Measurements from ENCODE around the gene EPHA8.
A peak's percentile ranks its signal among the peaks of the same experiment; 100 is the strongest.

Gene EPHA8

DNA sequence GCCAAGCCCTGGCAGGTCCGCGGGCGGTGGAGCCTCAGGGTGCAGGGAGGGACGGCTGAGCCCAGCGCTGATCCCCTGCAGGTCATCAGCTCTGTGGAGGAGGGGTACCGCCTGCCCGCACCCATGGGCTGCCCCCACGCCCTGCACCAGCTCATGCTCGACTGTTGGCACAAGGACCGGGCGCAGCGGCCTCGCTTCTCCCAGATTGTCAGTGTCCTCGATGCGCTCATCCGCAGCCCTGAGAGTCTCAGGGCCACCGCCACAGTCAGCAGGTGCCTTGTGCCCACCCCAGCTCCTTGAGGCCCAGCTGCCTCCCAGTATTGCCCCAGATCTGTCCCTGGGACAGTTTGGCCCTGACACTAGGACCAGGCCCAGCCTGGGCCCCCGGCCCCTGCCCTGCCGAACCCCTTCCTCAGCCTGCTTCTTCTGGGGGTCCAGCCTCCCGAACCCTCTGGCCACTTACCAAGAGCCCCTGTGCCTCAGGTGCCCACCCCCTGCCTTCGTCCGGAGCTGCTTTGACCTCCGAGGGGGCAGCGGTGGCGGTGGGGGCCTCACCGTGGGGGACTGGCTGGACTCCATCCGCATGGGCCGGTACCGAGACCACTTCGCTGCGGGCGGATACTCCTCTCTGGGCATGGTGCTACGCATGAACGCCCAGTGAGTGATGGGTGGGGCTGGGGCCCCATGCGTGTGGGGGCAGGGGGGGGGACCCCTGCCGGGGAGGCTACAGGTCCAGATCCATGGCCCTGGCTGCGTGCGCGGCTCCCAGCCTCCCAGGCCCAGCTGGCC, 37.7 kb downstream of the EPHA8 start:
- no peak overlapping the region for H4K8ac ChIP-seq (ENCODE audit: low read depth, low read length)
- no peaks in the 10 kb centered on the region for H3K79me1 ChIP-seq (ENCODE audit: low read length)
- no peak overlapping the region for H3K23ac ChIP-seq (ENCODE audit: low read length)
- no peak overlapping the region for H3K4me2 ChIP-seq (ENCODE audit: low read length)
- no peaks in the 10 kb centered on the region for H3K36me3 ChIP-seq (ENCODE audit: control insufficient read depth in 1 of 2, insufficient read depth in 2 of 2, low read length in 2 of 2)
- H3K18ac ChIP-seq (ENCODE audit: low read length) = no peak overlapping the region
- H2BK120ac ChIP-seq (ENCODE audit: insufficient read depth, low read length, poor library complexity) = no peak overlapping the region
- no peak overlapping the region for H3K4ac ChIP-seq (ENCODE audit: low read depth, low read length)
- H3K9me3 ChIP-seq (ENCODE audit: insufficient read depth, low read depth, low read length) = no peaks in the 10 kb centered on the region
- H2AK5ac ChIP-seq (ENCODE audit: low read length) = no peak overlapping the region
- no CpG with 5 or more reads among the region's 39 CpGs for WGBS (ENCODE audit: extremely low coverage, insufficient coverage, insufficient read length)
- no peak overlapping the region for H4K12ac ChIP-seq (ENCODE audit: low read depth, low read length)
- H3K9ac ChIP-seq (ENCODE audit: low read length) = no peak overlapping the region
- no peaks in the 10 kb centered on the region for H3K27me3 ChIP-seq (ENCODE audit: insufficient read depth, low read length)
- no peak overlapping the region for H2BK12ac ChIP-seq (ENCODE audit: low read length)
- no peak for DNase-seq
- no peaks in the 10 kb centered on the region for H3K79me2 ChIP-seq (ENCODE audit: control insufficient read depth, insufficient read depth, low read length, poor library complexity)
- no peaks in the 10 kb centered on the region for H3K4me1 ChIP-seq (ENCODE audit: control insufficient read depth in 1 of 2, insufficient read depth in 2 of 2, low read length in 2 of 2)
- H2BK5ac ChIP-seq (ENCODE audit: low read depth, low read length, poor library complexity) = no peak overlapping the region
- H4K91ac ChIP-seq (ENCODE audit: low read depth, low read length) = no peak overlapping the region
- no peak overlapping the region for H3K4me3 ChIP-seq (ENCODE audit: low read depth, low read length)
- no peak overlapping the region for H3K27ac ChIP-seq (ENCODE audit: low read depth, low read length)
- no peak overlapping the region for H2AFZ ChIP-seq (ENCODE audit: insufficient read depth, low read length, poor library complexity)
- H3K14ac ChIP-seq (ENCODE audit: low read length) = no peak overlapping the region

DNA sequence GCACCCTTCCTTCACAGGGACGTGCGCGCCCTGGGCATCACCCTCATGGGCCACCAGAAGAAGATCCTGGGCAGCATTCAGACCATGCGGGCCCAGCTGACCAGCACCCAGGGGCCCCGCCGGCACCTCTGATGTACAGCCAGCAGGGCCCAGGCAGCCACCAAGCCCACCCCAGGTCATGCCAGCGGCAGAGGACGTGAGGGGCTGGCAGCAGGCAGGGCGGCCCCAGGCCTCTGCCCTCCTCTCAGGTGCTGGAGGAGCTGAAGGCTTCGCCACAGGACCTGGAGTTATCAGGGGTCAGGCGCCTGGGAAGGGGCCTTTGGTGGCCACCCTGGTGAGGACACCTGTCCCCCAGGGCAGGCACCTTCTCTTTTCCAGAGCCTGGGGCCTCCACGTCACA, 38.3 kb downstream of the EPHA8 start:
- no peak overlapping the region for H3K23ac ChIP-seq (ENCODE audit: low read length)
- H3K79me2 ChIP-seq (ENCODE audit: control insufficient read depth, insufficient read depth, low read length, poor library complexity) = no peaks in the 10 kb centered on the region
- no peaks in the 10 kb centered on the region for H3K4me1 ChIP-seq (ENCODE audit: control insufficient read depth in 1 of 2, insufficient read depth in 2 of 2, low read length in 2 of 2)
- no peaks in the 10 kb centered on the region for H3K36me3 ChIP-seq (ENCODE audit: control insufficient read depth in 1 of 2, insufficient read depth in 2 of 2, low read length in 2 of 2)
- no peak overlapping the region for H2BK12ac ChIP-seq (ENCODE audit: low read length)
- H4K8ac ChIP-seq (ENCODE audit: low read depth, low read length) = no peak overlapping the region
- no peak overlapping the region for H2BK5ac ChIP-seq (ENCODE audit: low read depth, low read length, poor library complexity)
- no peak overlapping the region for H3K9ac ChIP-seq (ENCODE audit: low read length)
- H4K91ac ChIP-seq (ENCODE audit: low read depth, low read length) = no peak overlapping the region
- H3K14ac ChIP-seq (ENCODE audit: low read length) = no peak overlapping the region
- H3K4me2 ChIP-seq (ENCODE audit: low read length) = no peak overlapping the region
- DNase-seq = no peak
- H3K27me3 ChIP-seq (ENCODE audit: insufficient read depth, low read length) = no peaks in the 10 kb centered on the region
- H2BK120ac ChIP-seq (ENCODE audit: insufficient read depth, low read length, poor library complexity) = no peak overlapping the region
- H4K12ac ChIP-seq (ENCODE audit: low read depth, low read length) = no peak overlapping the region
- no peaks in the 10 kb centered on the region for H3K9me3 ChIP-seq (ENCODE audit: insufficient read depth, low read depth, low read length)
- no peak overlapping the region for H2AK5ac ChIP-seq (ENCODE audit: low read length)
- H2AFZ ChIP-seq (ENCODE audit: insufficient read depth, low read length, poor library complexity) = no peak overlapping the region
- WGBS (ENCODE audit: extremely low coverage, insufficient coverage, insufficient read length) = no CpG with 5 or more reads among the region's 12 CpGs
- no peak overlapping the region for H3K18ac ChIP-seq (ENCODE audit: low read length)
- H3K27ac ChIP-seq (ENCODE audit: low read depth, low read length) = no peak overlapping the region
- no peak overlapping the region for H3K4me3 ChIP-seq (ENCODE audit: low read depth, low read length)
- H3K79me1 ChIP-seq (ENCODE audit: low read length) = no peaks in the 10 kb centered on the region
- no peak overlapping the region for H3K4ac ChIP-seq (ENCODE audit: low read depth, low read length)

DNA sequence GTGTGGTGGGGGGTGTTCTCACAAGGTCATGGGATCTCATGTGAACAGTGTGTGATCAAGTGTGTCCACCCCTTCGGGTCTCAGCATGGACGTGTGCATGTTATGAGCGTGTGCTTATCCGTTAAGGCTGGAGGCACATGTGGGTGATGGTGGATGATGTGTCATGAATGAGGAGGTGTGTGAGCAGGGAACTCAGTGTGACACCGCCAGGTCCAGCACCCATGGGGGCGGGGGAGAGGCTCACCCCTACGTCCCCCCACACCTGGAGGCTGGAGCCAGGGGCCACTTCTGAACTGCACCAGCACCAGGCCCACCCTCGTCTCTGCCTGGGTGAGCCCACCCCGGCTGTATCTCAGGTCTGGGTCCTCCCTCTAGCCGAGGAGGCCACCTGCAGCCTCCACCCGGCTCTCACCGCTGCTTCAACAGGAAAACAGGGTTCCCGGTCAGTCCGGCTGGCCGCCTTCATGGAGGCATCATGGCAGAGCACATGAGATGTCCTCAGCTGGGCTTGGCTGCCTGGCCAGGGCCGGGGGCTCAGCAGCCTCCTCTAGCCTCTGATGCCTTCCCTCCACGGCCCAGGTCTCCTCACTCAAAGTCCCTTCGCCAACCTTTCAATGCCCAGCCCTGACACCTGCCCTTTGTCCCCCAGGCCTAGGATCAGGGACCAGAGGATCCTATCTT, 38.9 kb downstream of the EPHA8 start:
- Histone ChIP-seq H2BK5ac (ENCODE audit: low read depth, low read length, poor library complexity) (no peak overlapping the region), H3K9ac (ENCODE audit: low read length) (no peak overlapping the region), H2BK12ac (ENCODE audit: low read length) (no peak overlapping the region), H3K79me2 (ENCODE audit: control insufficient read depth, insufficient read depth, low read length, poor library complexity) (no peaks in the 10 kb centered on the region), H3K23ac (ENCODE audit: low read length) (no peak overlapping the region), H3K27me3 (ENCODE audit: insufficient read depth, low read length) (no peaks in the 10 kb centered on the region), H3K4me1 (ENCODE audit: control insufficient read depth in 1 of 2, insufficient read depth in 2 of 2, low read length in 2 of 2) (no peaks in the 10 kb centered on the region), H3K18ac (ENCODE audit: low read length) (no peak overlapping the region), H3K36me3 (ENCODE audit: control insufficient read depth in 1 of 2, insufficient read depth in 2 of 2, low read length in 2 of 2) (no peaks in the 10 kb centered on the region), H3K4me2 (ENCODE audit: low read length) (no peak overlapping the region), H3K4me3 (ENCODE audit: low read depth, low read length) (no peak overlapping the region), H3K9me3 (ENCODE audit: insufficient read depth, low read depth, low read length) (no peaks in the 10 kb centered on the region), H3K14ac (ENCODE audit: low read length) (no peak overlapping the region), H4K8ac (ENCODE audit: low read depth, low read length) (no peak overlapping the region), H3K4ac (ENCODE audit: low read depth, low read length) (no peak overlapping the region), H4K91ac (ENCODE audit: low read depth, low read length) (no peak overlapping the region), H2AK5ac (ENCODE audit: low read length) (no peak overlapping the region), H2BK120ac (ENCODE audit: insufficient read depth, low read length, poor library complexity) (no peak overlapping the region), H3K27ac (ENCODE audit: low read depth, low read length) (no peak overlapping the region), H2AFZ (ENCODE audit: insufficient read depth, low read length, poor library complexity) (no peak overlapping the region), H3K79me1 (ENCODE audit: low read length) (no peaks in the 10 kb centered on the region), H4K12ac (ENCODE audit: low read depth, low read length) (no peak overlapping the region)
- WGBS (ENCODE audit: extremely low coverage, insufficient coverage, insufficient read length) = no CpG with 5 or more reads among the region's 18 CpGs
- no peak for DNase-seq

DNA sequence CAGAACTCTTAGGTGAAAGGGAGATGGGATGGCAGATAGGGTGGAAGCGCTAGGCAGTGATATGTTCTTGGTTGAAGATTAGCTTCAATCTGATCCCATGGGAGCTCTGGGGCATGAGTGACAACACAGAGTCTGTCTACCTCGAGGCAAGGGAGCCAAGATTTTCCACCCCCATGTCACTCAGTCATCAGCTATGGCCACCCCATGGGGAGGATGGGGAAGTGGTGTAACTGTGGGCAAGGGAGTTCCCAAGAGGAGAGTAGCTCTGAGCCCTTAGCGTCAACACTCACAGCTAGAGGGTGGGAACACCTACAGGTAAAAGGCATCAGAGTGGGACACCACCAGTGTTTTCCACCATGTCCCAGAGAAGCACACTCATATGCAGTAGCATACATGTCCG, 42.9 kb downstream of the EPHA8 start:
- H2BK120ac ChIP-seq (ENCODE audit: insufficient read depth, low read length, poor library complexity) = no peak overlapping the region
- H3K27ac ChIP-seq (ENCODE audit: low read depth, low read length) = no peak overlapping the region
- H3K27me3 ChIP-seq (ENCODE audit: insufficient read depth, low read length) = no peaks in the 10 kb centered on the region
- H3K79me2 ChIP-seq (ENCODE audit: control insufficient read depth, insufficient read depth, low read length, poor library complexity) = no peaks in the 10 kb centered on the region
- H3K9me3 ChIP-seq (ENCODE audit: insufficient read depth, low read depth, low read length) = no peaks in the 10 kb centered on the region
- H4K91ac ChIP-seq (ENCODE audit: low read depth, low read length) = no peak overlapping the region
- peak in 1 of 2 donors; percentile 10 for DNase-seq
- H2BK5ac ChIP-seq (ENCODE audit: low read depth, low read length, poor library complexity) = no peak overlapping the region
- no peak overlapping the region for H3K23ac ChIP-seq (ENCODE audit: low read length)
- no peak overlapping the region for H2AK5ac ChIP-seq (ENCODE audit: low read length)
- no peak overlapping the region for H3K18ac ChIP-seq (ENCODE audit: low read length)
- no peak overlapping the region for H3K4me2 ChIP-seq (ENCODE audit: low read length)
- no peaks in the 10 kb centered on the region for H3K36me3 ChIP-seq (ENCODE audit: control insufficient read depth in 1 of 2, insufficient read depth in 2 of 2, low read length in 2 of 2)
- H3K79me1 ChIP-seq (ENCODE audit: low read length) = no peaks in the 10 kb centered on the region
- H3K4me1 ChIP-seq (ENCODE audit: control insufficient read depth in 1 of 2, insufficient read depth in 2 of 2, low read length in 2 of 2) = no peaks in the 10 kb centered on the region
- H3K4me3 ChIP-seq (ENCODE audit: low read depth, low read length) = no peak overlapping the region
- H3K9ac ChIP-seq (ENCODE audit: low read length) = no peak overlapping the region
- no peak overlapping the region for H2BK12ac ChIP-seq (ENCODE audit: low read length)
- no peak overlapping the region for H3K4ac ChIP-seq (ENCODE audit: low read depth, low read length)
- H3K14ac ChIP-seq (ENCODE audit: low read length) = no peak overlapping the region
- no peak overlapping the region for H4K8ac ChIP-seq (ENCODE audit: low read depth, low read length)
- WGBS (ENCODE audit: extremely low coverage, insufficient coverage, insufficient read length) = no CpG with 5 or more reads among the region's 4 CpGs
- no peak overlapping the region for H4K12ac ChIP-seq (ENCODE audit: low read depth, low read length)
- H2AFZ ChIP-seq (ENCODE audit: insufficient read depth, low read length, poor library complexity) = no peak overlapping the region
